Thyroid gland (tissue), 4 donors: ENCODE measurements around the gene POR. TPM values are rescaled to one million over a fixed set of nuclear protein-coding genes. Genes with fewer than 3 reads are reported as not detected.
A peak's percentile ranks its signal among the peaks of the same experiment; 100 is the strongest.

Experiments used
- DNase-seq, 2 donors: peaks; one replicate each; pipeline ENCODE4 v3.0.0-alpha.2; 2019
- H3K27ac ChIP-seq, 3 donors: fragments of 200-600 bp; sonication (generic); 1 replicate in 2 of 3; 2 replicates in 1 of 3; pipeline ENCODE4 v1.5.1; 2016 to 2019; ENCODE audit warnings: mild to moderate bottlenecking in 1 of 3, moderate library complexity in 1 of 3
- H3K27me3 ChIP-seq: fragments of 200-600 bp; sonication (generic); one replicate; pipeline ENCODE4 v1.5.1; 2019
- H3K36me3 ChIP-seq, 2 donors: fragments of 200-600 bp; sonication (generic); one replicate each; pipeline ENCODE4 v1.5.1; 2016 to 2019
- H3K4me1 ChIP-seq, 2 donors: fragments of 200-600 bp; sonication (generic); one replicate each; pipeline ENCODE4 v1.5.1; 2017 to 2019
- H3K4me3 ChIP-seq, 3 donors: fragments of 200-600 bp; sonication (generic); replicated peaks in 1 of 3; 1 replicate in 2 of 3; 2 replicates in 1 of 3; pipeline ENCODE4 v1.5.1; 2016; ENCODE audit warnings: mild to moderate bottlenecking in 1 of 3
- H3K9me3 ChIP-seq: fragments of 200-600 bp; sonication (generic); one replicate; pipeline ENCODE4 v1.5.1; 2017
- POLR2A ChIP-seq, 2 donors: fragments of 450-650 bp; IDR thresholded peaks; one replicate each; pipeline ENCODE4 v1.6.1; 2017; ENCODE audit warnings: antibody characterized with exemption in 2 of 2, mild to moderate bottlenecking in 2 of 2, moderate library complexity in 1 of 2
- WGBS, 2 donors: methylation state at CpG; one replicate each; pipeline ENCODE4 v1.1.5; 2017; 5-methylcytosine and 5-hydroxymethylcytosine counted together
- intact Hi-C: fragments of 100-400 bp; cut with DNase I; formaldehyde crosslinking; loops from one replicate; pipeline ENCODE4 v1.15.1; 2023
- total RNA-seq, 4 donors: library from RNA; depleted of rRNA; stranded (reverse); fragments of >200 nt; gene quantifications; one replicate each; pipeline ENCODE4 v1.2.3, GENCODE V29; 2016
- TF ChIP-seq, protein P1 (sequence below), 6 experiments: fragments of 200-600 bp in 3 of 6; fragments of 450-650 bp in 3 of 6; sonication (generic) in 3 of 6; IDR thresholded peaks; one replicate each; pipeline ENCODE4 v1.5.1; 2016 to 2019; ENCODE audit warnings: antibody characterized with exemption in 6 of 6, mild to moderate bottlenecking in 2 of 6, inconsistent platforms in 1 of 6, moderate library complexity in 1 of 6

POR gene
- total RNA-seq, 4 donors from 2014 or later = 141 to 341 (median 285) TPM

DNA sequence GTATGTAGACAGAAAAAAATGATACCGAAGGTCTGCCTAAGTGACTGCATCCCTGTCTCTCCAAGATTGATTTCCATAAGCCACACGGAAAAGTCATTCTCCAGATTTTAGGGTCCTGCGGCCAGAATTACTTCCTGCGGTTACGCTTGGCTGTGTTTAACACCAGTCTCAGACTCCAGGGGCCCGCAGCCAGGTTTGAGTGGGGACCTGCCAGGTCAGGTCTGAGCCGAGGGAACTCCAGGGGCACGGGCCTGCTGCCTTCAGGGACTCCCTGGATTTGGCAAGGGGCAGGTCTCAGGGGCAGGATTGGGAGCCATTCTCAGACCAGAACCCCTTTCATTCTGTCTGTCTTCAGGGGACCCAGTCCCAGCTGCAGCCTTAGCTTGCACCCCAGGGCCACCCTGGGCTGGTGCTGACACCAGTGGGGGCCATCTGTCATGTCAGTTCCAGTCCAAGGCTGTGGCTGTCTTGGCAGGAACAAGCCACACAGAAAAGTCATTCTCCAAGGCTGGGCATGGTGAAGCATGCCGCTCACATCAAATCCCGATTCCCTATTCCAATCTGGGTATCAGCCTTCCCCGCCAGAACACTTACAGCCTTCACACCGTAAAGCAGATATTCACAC, 40.5 kb downstream of the POR start:
- intact Hi-C loops = no loop called here
- no peaks in the 10 kb centered on the region for H3K9me3 ChIP-seq
- H3K27ac ChIP-seq = peak overlapping the region; percentile 8 to 83 (median 79)
- H3K27me3 ChIP-seq = no peaks in the 10 kb centered on the region
- H3K4me1 ChIP-seq = peaks cover 19 to 52% of the 10 kb centered on the region in 2 donors
- peaks cover 0 to 34% of the 10 kb centered on the region in 2 donors for H3K36me3 ChIP-seq
- peak; percentile 79 to 84 for DNase-seq
- TF ChIP-seq, protein P1, sequence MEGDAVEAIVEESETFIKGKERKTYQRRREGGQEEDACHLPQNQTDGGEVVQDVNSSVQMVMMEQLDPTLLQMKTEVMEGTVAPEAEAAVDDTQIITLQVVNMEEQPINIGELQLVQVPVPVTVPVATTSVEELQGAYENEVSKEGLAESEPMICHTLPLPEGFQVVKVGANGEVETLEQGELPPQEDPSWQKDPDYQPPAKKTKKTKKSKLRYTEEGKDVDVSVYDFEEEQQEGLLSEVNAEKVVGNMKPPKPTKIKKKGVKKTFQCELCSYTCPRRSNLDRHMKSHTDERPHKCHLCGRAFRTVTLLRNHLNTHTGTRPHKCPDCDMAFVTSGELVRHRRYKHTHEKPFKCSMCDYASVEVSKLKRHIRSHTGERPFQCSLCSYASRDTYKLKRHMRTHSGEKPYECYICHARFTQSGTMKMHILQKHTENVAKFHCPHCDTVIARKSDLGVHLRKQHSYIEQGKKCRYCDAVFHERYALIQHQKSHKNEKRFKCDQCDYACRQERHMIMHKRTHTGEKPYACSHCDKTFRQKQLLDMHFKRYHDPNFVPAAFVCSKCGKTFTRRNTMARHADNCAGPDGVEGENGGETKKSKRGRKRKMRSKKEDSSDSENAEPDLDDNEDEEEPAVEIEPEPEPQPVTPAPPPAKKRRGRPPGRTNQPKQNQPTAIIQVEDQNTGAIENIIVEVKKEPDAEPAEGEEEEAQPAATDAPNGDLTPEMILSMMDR (IDR thresholded peaks at IDR 0.05) = no peak
- no peak for TF ChIP-seq POLR2A (IDR thresholded peaks at IDR 0.05)
- 63 to 65% methylated on average over 12 of the region's 12 CpGs for whole genome bisulfite sequencing, 2 donors
- no peak overlapping the region for H3K4me3 ChIP-seq

DNA sequence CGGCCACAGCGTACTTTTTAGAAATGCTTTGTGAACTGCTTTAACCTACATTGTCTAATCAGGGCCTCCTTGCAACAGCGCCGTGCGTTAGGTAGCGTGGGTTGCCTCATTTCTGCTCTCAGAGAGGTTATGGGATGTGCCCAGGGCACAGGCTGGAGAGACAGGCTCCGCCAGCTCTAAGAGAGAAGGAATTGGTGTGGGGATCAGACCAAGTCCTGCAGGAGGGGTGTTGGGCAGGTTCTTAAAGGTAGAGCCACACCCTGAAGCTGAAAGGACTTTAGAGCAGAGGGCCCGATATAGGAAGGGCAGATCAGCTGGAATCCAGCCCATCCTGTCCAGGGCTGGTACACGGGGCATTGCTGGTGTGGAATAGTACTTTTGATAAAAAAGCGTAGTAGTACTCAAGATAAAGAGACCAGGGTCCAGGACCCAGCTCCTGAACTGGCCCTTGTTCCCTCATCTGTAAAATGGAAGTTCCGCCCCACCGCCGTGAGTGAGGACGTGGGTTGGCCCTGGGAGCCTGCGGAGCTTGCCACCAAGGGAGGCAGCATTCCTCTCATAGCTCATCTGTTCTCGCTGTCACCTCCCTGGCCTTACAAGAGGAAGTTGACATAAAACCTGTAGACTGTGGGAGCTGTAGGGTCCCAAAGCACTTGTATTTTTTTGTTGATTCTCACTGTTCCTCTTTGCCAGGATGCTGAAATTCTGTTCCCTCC, 42.2 kb downstream of the POR start:
- no peaks in the 10 kb centered on the region for H3K9me3 ChIP-seq
- 51 to 73% methylated on average over 16 of the region's 16 CpGs for whole genome bisulfite sequencing, 2 donors
- peak; percentile 80 to 87 for DNase-seq

DNA sequence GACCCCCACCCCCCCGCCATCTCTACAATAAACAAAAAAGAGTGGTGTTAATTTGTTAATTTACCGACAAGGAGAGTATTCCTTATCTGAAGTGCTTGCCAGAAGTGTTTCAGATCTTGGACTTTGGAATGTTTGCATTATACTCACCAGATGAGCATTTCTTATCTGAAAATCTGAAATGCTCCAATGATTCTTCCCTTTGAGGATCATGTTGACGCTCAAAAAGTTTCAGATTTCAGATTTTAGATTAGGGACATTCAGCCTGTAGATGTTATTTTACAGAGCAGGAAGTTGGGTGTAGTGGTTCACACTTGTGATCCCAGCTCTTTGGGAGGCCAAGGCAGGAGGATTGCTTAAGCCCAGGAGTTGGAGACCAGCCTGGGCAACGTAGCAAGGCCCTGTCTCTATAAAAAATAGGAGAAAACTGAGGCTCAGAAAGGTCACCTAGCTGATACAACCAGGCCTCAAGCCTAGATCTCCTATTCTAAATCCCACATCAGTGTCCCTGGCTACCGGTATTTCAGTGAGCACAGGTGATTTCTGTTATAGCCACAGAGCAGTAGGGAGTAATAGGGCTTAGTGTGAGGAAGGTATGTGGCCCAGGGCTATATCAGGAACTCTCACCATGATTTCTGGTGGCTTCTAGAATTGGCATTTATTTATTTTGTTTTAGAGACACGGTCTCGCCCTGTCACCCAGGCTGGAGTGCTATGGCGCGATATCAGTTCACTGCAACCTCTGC, 44.0 kb downstream of the POR start:
- Histone ChIP-seq H3K27ac (peak overlapping the region in 2 of 3 donors; percentile 15 to 79), H3K4me1 (peaks cover 19 to 69% of the 10 kb centered on the region in 2 donors), H3K9me3 (no peaks in the 10 kb centered on the region), H3K4me3 (no peak overlapping the region), H3K36me3 (peaks cover 0 to 31% of the 10 kb centered on the region in 2 donors), H3K27me3 (no peaks in the 10 kb centered on the region)
- WGBS, 2 donors = 86% methylated on average over 9 of the region's 9 CpGs
- TF ChIP-seq POLR2A (IDR thresholded peaks at IDR 0.05) = no peak
- TF ChIP-seq, protein P1 (IDR thresholded peaks at IDR 0.05) = no peak
- no peak for DNase-seq
- intact Hi-C loops = no loop called here

More for the DNA sequence above, 42.2 kb downstream of the POR start:
- H3K27ac ChIP-seq = peak overlapping the region; percentile 55 to 83 (median 79)
- H3K4me3 ChIP-seq = no peak overlapping the region
- peaks cover 0 to 34% of the 10 kb centered on the region in 2 donors for H3K36me3 ChIP-seq
- H3K27me3 ChIP-seq = no peaks in the 10 kb centered on the region
- peaks cover 19 to 56% of the 10 kb centered on the region in 2 donors for H3K4me1 ChIP-seq
- intact Hi-C loops = no loop called here
- TF ChIP-seq, protein P1 (IDR thresholded peaks at IDR 0.05) = no peak
- no peak for TF ChIP-seq POLR2A (IDR thresholded peaks at IDR 0.05)

GRCh38 chr7:75960372-75960771, 45.4 kb downstream of the POR start:
- Histone ChIP-seq H3K27me3 (no peaks in the 10 kb centered on the region), H3K36me3 (peaks cover 0 to 21% of the 10 kb centered on the region in 2 donors), H3K9me3 (no peaks in the 10 kb centered on the region), H3K4me3 (no peak overlapping the region), H3K4me1 (peaks cover 15 to 76% of the 10 kb centered on the region in 2 donors), H3K27ac (peak overlapping the region; percentile 29 to 79 (median 42))
- 94 to 97% methylated on average over 6 of the region's 6 CpGs for WGBS, 2 donors
- TF ChIP-seq, protein P1 (IDR thresholded peaks at IDR 0.05) = no peak
- no peak for TF ChIP-seq POLR2A (IDR thresholded peaks at IDR 0.05)
- DNase-seq = no peak
- intact Hi-C loops = no loop called here
